Subcutaneous adipose tissue (tissue), 4 donors: ENCODE results near the gene FTO. TPM values are rescaled to one million over a fixed set of nuclear protein-coding genes. Genes with fewer than 3 reads are reported as not detected.

Source experiments
- total RNA-seq, 4 donors: library from RNA; depleted of rRNA; stranded (reverse); fragments of >200 nt; gene quantifications; one replicate each; pipeline ENCODE4 v1.1.0, GENCODE V29; 2016
- TF ChIP-seq, protein P1 (sequence below): fragments of 450-650 bp; IDR thresholded peaks from one replicate; pipeline ENCODE4 v1.5.1; 2016; ENCODE audit warnings: low read depth, mild to moderate bottlenecking, control low read depth, antibody characterized with exemption, moderate library complexity

The FTO gene
- total RNA-seq, result 100 to 1,000 TPM in 1 of 4 donors, 10 to 100 TPM in 3; 74.3 to 102 (median 90.9) TPM

DNA sequence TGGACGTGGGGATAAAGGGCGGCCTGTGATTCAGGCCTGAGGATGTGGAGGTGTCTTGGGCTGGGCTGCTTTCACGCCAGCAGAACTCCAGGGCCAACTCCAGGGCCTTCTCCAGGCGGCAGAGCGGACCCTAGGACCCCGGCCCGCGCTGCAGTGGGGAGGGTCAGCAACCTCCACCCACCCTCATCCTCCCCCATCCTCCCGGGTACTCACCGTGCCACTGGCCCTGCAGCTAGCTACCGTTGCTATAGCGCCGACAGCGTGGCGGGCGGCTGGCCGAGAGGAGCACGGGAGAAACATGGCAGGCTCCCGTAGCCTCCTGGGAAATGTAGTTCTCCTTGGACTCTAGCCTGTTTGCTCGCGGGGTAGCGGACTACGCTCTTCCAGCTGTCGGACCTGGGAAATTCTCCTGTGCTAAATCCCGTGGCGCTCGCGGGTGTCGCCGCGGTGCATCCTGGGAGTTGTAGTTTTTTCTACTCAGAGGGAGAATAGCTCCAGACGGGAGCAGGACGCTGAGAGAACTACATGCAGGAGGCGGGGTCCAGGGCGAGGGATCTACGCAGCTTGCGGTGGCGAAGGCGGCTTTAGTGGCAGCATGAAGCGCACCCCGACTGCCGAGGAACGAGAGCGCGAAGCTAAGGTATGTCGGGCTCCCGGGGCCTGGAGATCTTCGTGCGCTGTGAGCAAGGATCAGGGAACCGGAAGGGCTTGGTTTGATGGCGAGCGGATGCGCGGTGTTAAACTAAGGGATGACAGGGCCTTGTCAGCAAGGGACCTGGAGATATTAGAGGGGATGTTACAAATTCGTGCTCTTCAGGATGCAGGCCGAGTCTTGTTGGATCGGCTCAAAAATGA lies at the start of gene FTO, which contains the start of gene RPGRIP1L:
Gene FTO, plus strand, starts transcription at position 567 of the 855 bp plus-strand sequence.
Gene RPGRIP1L, minus strand, starts transcription at position 270 of the 855 bp plus-strand sequence. CDS start 3,136 bp downstream, outside the sequence.
- TF ChIP-seq, protein P1, sequence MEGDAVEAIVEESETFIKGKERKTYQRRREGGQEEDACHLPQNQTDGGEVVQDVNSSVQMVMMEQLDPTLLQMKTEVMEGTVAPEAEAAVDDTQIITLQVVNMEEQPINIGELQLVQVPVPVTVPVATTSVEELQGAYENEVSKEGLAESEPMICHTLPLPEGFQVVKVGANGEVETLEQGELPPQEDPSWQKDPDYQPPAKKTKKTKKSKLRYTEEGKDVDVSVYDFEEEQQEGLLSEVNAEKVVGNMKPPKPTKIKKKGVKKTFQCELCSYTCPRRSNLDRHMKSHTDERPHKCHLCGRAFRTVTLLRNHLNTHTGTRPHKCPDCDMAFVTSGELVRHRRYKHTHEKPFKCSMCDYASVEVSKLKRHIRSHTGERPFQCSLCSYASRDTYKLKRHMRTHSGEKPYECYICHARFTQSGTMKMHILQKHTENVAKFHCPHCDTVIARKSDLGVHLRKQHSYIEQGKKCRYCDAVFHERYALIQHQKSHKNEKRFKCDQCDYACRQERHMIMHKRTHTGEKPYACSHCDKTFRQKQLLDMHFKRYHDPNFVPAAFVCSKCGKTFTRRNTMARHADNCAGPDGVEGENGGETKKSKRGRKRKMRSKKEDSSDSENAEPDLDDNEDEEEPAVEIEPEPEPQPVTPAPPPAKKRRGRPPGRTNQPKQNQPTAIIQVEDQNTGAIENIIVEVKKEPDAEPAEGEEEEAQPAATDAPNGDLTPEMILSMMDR, result no peak

DNA sequence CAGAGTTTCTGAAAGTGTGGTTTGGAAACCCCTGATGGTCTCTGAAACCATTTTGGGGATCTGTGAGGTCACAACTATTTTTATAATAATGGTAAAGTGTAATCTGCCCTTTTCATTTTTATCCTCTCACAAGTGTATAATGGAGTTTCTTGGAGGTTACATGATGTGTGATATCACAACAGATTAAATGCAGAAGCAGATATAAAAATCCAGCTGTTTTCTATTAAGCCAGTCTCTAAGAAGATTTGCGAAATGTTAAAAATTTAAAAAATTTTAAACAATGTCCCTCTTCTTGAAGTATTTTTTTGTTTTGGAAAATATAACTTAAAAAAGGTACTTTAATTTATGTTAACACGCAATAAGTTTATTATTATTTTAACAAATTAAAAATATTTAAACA lies 49.0 kb upstream of the FTO start:
- TF ChIP-seq, protein P1, result no peak

DNA sequence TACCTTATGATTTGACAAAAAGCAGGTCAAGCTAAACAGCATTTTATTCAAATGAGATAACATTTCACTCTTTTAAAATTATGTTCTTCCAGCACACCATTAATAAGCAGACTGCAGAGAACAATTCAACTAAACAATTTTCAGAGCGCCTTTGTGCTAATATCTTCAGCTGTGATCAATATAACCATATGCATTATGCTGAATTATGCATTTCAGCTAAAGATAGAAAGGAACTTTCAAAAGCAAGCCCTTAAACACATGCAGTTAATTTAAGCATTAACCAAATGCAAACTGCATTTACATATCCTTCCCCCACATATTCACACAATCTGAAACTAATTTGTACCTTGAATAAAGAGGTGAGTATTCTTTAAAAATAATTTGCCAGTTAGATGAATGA lies 41.9 kb upstream of the FTO start:
- TF ChIP-seq, protein P1, result no peak

DNA sequence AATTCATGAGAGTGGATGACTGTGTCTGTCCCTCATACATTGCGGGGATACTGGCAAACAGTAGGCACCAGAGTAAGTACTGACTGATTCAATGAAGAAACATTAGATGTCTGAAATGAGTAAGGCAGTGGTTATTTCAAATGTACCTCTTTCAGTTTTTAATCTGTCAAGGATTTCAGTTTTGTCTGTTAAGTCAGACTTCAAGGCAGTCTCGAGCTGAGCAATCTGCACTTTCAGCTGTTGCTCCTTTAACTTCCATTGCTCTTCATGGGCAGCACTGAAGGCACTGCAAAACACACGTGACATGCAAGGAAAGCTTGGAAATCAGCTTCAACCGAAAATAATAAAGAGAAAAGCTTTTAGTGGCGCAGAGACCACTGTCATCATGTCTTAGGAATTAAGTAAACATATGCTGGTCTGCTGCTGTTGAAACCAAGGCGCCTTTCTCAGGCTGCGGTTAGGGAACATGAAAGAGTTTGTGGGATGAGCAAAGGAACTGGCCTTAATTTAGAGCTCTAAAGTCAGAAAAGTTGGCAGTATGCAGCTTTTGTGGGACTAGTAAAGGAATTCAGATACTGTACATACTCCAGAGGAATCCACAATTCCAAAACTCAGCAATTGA lies 39.1 kb upstream of the FTO start:
- TF ChIP-seq, protein P1, result no peak

DNA sequence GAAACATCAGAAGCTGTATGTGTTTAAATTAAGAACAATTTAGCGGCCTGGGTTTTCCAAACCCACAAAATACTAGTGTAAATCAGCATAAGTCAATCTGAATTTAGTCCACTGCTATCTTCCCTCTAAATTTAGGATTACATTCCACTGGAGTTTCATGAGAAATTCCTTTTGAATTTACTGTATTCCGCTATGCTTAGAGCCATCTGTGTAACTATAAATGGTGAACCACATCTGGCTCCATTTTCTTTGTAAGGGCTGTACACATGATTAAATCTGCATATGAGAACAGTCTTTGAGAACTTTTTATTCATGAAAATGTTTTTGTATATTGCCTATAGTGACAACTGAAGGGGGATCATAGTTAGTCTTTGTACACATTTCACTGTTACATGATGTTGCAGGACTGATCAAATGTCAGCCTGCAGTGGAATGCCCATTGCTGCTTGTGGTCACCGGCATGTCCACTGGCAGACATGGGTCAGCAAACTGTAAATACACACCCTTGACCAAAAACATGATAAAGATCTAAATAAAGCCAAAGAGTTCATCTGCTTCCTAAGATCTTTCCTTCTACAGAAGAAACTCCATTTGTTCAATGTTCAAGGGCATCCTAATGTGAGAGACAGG lies 37.1 kb upstream of the FTO start:
- TF ChIP-seq, protein P1, result no peak

DNA sequence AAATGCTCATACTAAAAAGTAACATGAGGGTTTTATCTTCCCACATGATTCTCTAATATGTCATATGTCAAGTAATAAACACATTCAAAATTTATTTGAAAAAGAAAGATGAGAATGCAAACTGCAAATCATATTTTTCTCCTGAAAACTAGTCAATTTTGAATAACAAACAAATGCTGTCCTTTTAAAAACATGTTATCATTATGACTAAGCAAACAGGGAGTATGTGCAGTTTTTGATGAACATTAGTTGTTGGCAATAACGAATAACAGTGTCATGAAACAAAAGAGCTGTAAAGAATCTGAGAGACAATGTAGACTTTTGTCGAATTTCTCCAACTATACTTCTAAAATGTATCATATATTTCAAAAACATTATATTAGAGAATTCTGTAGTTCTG lies 35.1 kb upstream of the FTO start:
- TF ChIP-seq, protein P1, result no peak

DNA sequence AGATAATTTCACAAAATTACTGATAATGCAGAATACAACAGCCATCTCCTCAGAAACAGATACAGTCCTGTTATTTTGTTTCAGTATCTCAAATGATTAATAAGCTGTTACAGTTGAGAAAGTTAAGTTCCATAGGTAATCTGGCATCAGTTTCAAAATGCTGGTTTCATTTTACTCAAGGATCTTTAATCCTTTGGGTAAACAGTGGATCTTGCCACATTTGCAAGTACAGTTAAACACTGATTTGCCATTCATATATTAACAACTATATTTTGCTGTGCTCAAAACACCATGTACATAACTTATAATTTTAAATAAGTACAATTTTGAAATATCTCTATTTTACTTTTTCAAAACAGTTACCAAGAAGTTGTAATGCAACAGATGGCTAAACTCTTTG lies 31.5 kb upstream of the FTO start:
- TF ChIP-seq, protein P1, result no peak
